ENCODE data around the gene IQSEC1.

DNA sequence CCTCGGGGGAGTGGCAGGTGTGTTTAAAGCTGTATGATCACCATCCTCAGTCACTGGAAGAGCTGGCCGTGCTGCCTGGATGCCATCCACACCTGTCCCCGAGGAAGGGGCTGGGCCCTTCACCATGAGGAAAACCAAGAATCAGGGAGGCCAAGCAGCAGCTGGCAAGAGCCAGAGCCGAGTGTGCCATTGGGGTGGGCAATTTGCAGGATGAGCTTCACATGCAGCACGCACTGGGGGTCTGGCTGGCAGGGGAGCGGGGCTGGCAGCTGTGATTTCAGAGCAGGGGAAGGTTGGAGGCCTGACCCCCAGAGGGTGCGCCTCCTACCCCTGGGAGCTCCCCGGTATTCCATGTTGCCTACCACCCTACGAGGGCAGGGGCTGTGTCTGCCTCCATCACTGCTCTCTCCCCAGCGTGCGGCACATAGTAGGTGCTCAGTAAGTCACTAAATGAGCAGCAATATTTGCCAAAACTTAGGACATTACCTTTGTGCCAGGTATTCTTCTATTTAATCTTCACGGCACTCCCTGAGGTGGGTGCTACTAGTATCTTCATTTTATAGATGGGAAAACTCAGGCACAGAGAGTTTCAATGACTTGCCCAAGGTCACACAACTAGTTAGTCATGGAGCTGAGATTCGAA lies 30.3 kb upstream of the IQSEC1 start:
- no peak for TF ChIP-seq POLR2A (IDR thresholded peaks at IDR 0.05; ENCODE audit: low read depth)
- TF ChIP-seq, protein P1, sequence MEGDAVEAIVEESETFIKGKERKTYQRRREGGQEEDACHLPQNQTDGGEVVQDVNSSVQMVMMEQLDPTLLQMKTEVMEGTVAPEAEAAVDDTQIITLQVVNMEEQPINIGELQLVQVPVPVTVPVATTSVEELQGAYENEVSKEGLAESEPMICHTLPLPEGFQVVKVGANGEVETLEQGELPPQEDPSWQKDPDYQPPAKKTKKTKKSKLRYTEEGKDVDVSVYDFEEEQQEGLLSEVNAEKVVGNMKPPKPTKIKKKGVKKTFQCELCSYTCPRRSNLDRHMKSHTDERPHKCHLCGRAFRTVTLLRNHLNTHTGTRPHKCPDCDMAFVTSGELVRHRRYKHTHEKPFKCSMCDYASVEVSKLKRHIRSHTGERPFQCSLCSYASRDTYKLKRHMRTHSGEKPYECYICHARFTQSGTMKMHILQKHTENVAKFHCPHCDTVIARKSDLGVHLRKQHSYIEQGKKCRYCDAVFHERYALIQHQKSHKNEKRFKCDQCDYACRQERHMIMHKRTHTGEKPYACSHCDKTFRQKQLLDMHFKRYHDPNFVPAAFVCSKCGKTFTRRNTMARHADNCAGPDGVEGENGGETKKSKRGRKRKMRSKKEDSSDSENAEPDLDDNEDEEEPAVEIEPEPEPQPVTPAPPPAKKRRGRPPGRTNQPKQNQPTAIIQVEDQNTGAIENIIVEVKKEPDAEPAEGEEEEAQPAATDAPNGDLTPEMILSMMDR (IDR thresholded peaks at IDR 0.05), result no peak
- TF ChIP-seq POLR2AphosphoS5 (IDR thresholded peaks at IDR 0.05), result no peak
- TF ChIP-seq EP300 (IDR thresholded peaks at IDR 0.05), result no peak
